Activated CD8-positive, alpha-beta memory T cell treated with anti-CD3 and anti-CD28 coated beads, Interleukin-2, amount 50 U/mL, for 24 hours (primary cell): ENCODE results near the gene KRTAP5-11.
"Not testable (repeated sequence)": the region's sequence is repeated elsewhere in the genome, so short reads cannot be mapped to it uniquely, and the experiment has no call there.

Experiments used
- DNase-seq: peaks from one replicate; pipeline ENCODE4 v3.0.0-alpha.2; 2020; ENCODE audit errors: extremely low read depth

KRTAP5-11 gene

DNA sequence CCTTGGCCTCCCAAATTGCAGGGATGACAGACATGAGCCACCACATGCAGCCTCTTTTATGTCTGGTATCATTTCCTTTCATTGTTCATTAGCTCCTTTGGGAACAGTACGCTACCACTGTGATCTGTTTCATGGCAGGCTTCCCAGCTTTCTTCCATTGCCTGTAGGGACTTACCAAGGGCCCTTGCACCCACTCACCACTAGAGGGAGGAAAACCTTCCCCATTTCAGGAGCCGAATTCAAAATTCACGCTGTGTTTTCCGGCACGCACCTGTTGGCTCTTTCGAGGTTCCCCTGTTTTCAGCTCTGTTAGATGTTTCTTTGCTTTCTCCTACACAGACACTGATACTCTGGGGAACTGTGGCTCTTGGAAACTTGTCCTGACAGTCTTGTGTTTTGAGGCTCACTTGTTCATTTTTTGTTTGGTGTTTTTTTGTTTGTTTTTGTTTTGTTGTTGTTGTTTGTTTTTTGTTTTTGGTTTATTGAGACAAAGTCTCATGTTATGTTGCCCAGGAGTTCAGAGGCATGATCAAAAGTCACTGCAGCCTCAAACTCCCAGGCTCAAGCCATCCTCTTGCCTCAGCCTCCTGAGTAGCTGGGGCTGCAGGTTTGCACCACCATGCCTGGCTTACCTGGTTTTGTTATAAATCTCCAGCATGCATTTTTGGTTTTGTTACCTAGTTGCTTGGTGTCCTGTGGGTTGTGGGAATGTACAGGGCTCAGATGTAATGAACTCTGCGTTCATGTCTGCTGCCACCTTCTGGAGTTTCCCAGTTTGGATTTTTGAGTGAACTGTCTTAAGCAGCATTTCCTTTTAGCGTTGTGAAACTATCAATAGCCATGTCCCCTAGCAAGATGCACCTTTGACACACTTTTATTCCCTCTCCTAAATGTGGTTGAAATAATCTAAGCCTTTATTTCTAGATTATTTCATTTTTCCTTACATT lies 2.3 kb downstream of the KRTAP5-11 start:
- DNase-seq: no peak

- DNase-seq: not testable (repeated sequence)
Measured at GRCh38 chr11:71579513-71579912, 3.2 kb downstream of the KRTAP5-11 start.

DNA sequence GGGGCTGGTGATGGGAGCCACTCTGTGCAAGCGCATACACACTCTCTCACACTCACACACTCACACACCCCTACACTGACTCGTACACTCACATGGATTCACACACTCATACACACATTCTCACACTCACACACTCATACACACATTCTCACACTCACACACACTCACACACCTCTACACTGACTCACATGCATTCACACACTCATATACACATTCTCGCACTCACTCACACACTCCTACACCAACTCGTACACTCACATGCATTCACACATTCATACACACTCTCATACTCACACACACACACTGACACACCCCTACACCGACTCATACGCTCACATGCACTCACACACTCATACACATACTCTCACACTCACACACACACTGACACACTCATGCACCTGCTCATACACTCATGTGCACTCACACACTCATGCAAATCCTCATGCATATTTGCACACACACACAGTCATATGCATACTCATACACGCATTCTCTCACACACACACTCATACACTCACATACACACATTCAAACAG lies 5.1 kb downstream of the KRTAP5-11 start:
- DNase-seq: no peak

- not testable (repeated sequence) for DNase-seq
Measured at GRCh38 chr11:71576688-71577465, 5.8 kb downstream of the KRTAP5-11 start.

- DNase-seq: no peak
Measured at GRCh38 chr11:71575723-71576424, 6.8 kb downstream of the KRTAP5-11 start.

- no peak for DNase-seq
Measured at GRCh38 chr11:71574418-71574817, 8.3 kb downstream of the KRTAP5-11 start.

DNA sequence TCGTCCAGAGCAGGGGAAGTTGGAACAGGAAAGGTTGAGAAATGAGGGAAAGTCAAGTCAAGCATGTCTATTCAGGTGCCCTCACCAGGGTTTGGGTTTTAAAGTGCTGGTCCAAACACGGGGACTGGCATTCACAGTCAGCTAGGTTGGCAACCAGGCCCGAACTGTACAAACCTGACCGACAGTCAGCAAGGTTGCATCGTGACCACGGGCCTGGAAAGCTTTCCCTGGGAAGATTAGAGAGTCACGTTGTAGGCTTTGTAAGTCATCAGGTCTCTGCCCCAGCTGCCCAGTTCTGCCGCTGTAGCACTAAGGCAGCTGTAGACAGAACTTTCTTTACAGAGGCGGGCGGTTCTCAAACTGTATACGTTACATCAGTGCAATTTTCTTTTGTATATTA lies 9.9 kb downstream of the KRTAP5-11 start:
- DNase-seq: no peak

GRCh38 chr11:71571101-71571850 lies 11.4 kb downstream of the KRTAP5-11 start:
- DNase-seq: not testable (repeated sequence)

DNA sequence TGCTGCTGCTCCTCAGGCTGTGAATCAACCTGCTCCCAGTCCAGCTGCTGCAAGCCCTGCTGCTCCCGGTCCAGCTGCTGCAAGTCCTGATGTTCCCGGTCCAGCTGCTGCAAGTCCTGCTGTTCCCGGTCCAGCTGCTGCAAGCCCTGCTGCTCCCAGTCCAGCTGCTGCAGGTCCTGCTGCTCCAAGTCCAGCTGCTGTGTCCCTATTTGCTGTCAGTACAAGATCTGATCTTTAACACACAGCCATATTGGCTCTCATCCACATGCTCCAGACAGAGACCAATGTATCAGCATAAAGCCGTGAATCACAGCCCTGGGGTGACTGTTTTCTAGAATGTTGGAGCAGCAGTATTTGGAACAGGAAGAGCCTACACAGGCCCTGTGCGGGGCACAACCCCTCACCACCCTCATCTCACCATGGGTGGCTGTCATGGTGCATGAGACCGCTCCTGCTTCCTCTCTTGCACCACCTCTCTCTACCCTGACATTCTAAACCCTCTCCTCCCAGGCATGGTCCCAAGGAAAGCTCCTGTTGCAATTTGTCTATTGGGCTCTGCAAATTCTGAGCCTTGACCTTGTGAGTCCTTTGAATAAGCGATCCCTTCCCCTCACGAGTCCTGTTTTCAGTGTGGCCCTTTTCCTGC lies 13.8 kb downstream of the KRTAP5-11 start:
- DNase-seq: no peak

GRCh38 chr11:71567633-71568032 lies 15.0 kb downstream of the KRTAP5-11 start:
- not testable (repeated sequence) for DNase-seq

DNA sequence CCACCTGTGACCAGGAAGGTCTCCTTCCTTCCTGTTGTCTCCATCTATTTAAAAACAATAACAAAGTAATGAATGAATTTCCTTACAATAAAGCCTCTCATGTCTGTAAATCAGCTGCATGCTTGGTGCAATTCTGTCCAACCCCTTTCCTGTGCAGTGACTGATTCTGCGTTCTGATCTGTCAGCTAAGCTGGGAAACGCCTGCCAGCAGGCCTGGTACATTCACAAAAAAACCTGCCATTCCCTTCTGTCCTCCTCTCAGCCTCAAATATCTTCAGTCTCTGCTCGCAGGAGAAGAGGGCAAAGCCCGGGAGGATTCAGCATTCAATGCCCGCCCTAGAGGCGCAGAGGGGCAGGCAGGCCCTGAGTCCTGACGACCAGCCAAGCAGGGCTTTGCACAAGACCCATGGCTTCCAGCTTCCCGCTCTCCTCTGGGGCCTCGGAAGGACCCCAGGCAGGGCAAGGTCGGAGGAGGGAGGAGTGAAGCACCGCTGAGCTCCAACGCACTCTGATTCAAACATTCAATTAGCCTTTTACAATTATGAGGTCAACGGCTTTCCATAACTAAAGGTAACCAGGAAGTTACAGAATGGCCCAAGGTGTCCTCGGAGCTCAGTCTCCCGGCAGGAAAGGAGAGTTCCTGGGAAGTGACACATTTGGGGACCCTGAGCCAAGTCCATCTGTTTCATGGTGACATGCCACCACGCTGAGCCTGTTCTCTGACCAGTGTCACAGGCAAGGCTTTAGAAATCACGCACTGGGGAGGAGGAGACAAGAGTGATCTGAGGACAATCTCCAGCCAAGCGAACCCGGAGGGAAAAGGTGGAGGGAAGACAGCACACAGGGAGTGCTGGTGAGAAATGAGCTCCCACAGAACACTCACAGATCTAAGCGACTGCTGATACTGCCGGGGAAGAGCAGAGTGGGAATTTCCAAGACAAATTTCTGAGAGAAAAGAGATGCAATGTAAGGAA lies 15.8 kb downstream of the KRTAP5-11 start:
- not testable (repeated sequence) for DNase-seq

GRCh38 chr11:71566081-71566620 lies 16.5 kb downstream of the KRTAP5-11 start:
- no peak for DNase-seq

GRCh38 chr11:71565263-71565662 lies 17.4 kb downstream of the KRTAP5-11 start, which contains the start of gene KRTAP5-10:
TSS of gene KRTAP5-10 (plus strand) at chr11:71565563. CDS start at chr11:71565588, 25 bp downstream.
- no peak for DNase-seq

- no peak for DNase-seq
Measured at GRCh38 chr11:71564430-71564829, 18.2 kb downstream of the KRTAP5-11 start.

- DNase-seq: no peak
Measured at GRCh38 chr11:71563406-71563805, 19.3 kb downstream of the KRTAP5-11 start.

- DNase-seq: no peak
Measured at GRCh38 chr11:71562120-71562519, 20.6 kb downstream of the KRTAP5-11 start.

DNA sequence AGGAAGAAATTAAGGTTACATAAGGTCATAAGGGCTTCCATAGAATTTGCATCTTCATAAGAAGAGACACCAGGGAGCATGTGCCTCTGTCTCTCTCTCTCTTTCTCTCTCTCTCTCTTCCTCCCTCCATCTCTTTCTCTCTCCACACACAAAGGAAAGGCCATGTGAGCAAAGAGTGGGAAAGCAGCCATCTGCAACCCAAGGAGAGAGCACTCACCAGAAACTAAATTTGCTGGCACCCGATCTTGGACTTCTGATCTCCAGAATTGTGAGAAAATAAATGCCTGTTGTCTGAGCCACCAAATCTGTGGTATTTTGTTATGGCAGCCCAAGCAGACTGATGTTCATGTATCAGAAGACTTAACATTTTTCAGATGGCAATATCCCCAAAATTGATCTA lies 23.7 kb downstream of the KRTAP5-11 start:
- no peak for DNase-seq

DNA sequence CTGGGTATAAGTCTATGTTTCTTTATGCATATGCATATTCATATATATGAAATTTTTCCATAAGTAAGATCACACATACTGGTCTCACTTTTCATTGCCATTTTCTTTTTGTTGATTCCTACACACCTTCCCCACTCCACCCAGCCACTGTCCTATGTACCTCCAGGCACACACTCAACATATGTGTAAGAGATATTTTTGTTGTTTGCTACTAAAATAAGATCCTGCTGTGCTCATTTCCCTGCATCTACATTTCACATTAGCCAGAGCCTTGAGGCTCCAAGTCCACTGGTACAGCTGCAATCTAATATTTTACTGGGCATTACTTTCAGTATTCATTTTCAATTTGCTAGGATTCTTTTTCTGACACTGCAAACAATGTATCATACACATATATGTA lies 25.4 kb downstream of the KRTAP5-11 start:
- DNase-seq: no peak

DNA sequence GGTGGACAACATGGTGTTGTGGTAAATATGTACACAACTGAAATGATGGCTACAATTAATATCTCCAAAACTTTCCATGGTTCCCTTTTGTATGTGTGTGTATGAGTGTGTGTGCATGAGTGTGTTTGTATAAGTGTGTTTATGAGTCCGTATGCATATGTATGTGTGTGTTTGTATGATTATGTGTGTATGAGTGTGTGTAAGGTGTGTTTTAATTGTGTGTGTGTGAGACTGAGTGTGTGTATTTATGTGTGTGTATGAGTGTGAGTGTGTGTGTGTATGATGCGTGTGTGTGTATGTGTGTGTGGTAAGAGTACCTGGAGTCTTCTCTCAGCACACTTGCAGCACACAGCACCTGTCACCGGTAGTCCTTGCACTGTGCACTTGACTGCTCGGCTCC lies 26.7 kb downstream of the KRTAP5-11 start:
- DNase-seq: no peak
